A673 (cell line): ENCODE measurements around the gene TFAP2A. TPM values are rescaled to one million over a fixed set of nuclear protein-coding genes. Genes with fewer than 3 reads are reported as not detected.

Experiments
- BruUV-seq: library from RNA; stranded (reverse); fragments of 400-500 nt; replicated peaks from 2 replicates; lab custom pipeline; 2021; lab: Mats Ljungman, UMichigan
- CTCF ChIA-PET: fragments of 300-600 bp; sonication (Branson Sonifier 250); formaldehyde crosslinking; loops from one replicate; lab custom pipeline; 2022; ENCODE audit warnings: antibody characterized with exemption; lab: Charles Lee
- POLR2A ChIA-PET: fragments of 300-600 bp; sonication (Branson Sonifier 250); formaldehyde crosslinking; loops from one replicate; lab custom pipeline; 2022; ENCODE audit warnings: antibody characterized with exemption; ENCODE audit not compliant: low non-redundant PET; lab: Charles Lee
- DNase-seq: peaks from one replicate; pipeline ENCODE4 v3.0.0-alpha.2; 2015; ENCODE audit warnings: low spot score
- H3K27ac ChIP-seq: fragments of 200-600 bp; sonication (generic); 2 replicates; pipeline ENCODE4 v1.5.1; 2016; ENCODE audit warnings: mixed run types, low read depth, mild to moderate bottlenecking, mixed read lengths, antibody characterized with exemption, low read length; ENCODE audit not compliant: poor library complexity, severe bottlenecking
- H3K27me3 ChIP-seq: fragments of 200-600 bp; sonication (generic); replicated peaks from 2 replicates; pipeline ENCODE4 v1.6.1; 2017; ENCODE audit warnings: mixed run types, low read depth, mild to moderate bottlenecking, mixed read lengths, antibody characterized with exemption, low read length; ENCODE audit not compliant: insufficient read depth, poor library complexity
- H3K36me3 ChIP-seq: fragments of 200-600 bp; sonication (generic); 2 replicates; pipeline ENCODE4 v1.6.1; 2016; ENCODE audit warnings: mixed run types, mild to moderate bottlenecking, mixed read lengths, antibody characterized with exemption, low read length; ENCODE audit not compliant: insufficient read depth, poor library complexity, severe bottlenecking
- H3K4me1 ChIP-seq: fragments of 200-600 bp; sonication (generic); 2 replicates; pipeline ENCODE4 v1.6.1; 2017; ENCODE audit warnings: mixed run types, mild to moderate bottlenecking, mixed read lengths, antibody characterized with exemption, low read length; ENCODE audit not compliant: insufficient read depth, poor library complexity, severe bottlenecking
- H3K4me3 ChIP-seq: fragments of 200-600 bp; sonication (generic); 2 replicates; pipeline ENCODE4 v1.5.1; 2016; ENCODE audit warnings: low read depth, mixed run types, mild to moderate bottlenecking, mixed read lengths, low read length; ENCODE audit not compliant: poor library complexity, severe bottlenecking
- H3K9me3 ChIP-seq: fragments of 200-600 bp; sonication (generic); 2 replicates; pipeline ENCODE4 v1.6.1; 2016; ENCODE audit warnings: mixed run types, low read depth, mild to moderate bottlenecking, mixed read lengths, antibody characterized with exemption, low read length; ENCODE audit not compliant: poor library complexity, severe bottlenecking
- CTCF ChIP-seq: fragments of 300-800, 200-600 bp; sonication (generic); conservative IDR thresholded peaks from 2 replicates; pipeline ENCODE4 v1.5.1; 2017; ENCODE audit warnings: low read depth, mild to moderate bottlenecking, antibody characterized with exemption, low read length, moderate library complexity, mixed read lengths
- EZH2 ChIP-seq: fragments of 200-600 bp; sonication (generic); IDR thresholded peaks from 2 replicates; pipeline ENCODE4 v1.6.1; 2017; ENCODE audit warnings: borderline replicate concordance, low read depth, mild to moderate bottlenecking, mixed read lengths, antibody characterized with exemption, low read length; ENCODE audit not compliant: poor library complexity, severe bottlenecking
- intact Hi-C: fragments of 100-400 bp; cut with micrococcal nuclease; formaldehyde crosslinking; loops from one replicate; pipeline ENCODE4 v1.10.0; 2022; ENCODE audit not compliant: unreplicated experiment
- total RNA-seq: library from RNA; stranded (reverse); gene quantifications from 2 replicates; pipeline ENCODE4 v1.2.3, GENCODE V29; 2021

TFAP2A gene
- total RNA-seq, 1 experiment from 2014 or later = 19.3 TPM

DNA sequence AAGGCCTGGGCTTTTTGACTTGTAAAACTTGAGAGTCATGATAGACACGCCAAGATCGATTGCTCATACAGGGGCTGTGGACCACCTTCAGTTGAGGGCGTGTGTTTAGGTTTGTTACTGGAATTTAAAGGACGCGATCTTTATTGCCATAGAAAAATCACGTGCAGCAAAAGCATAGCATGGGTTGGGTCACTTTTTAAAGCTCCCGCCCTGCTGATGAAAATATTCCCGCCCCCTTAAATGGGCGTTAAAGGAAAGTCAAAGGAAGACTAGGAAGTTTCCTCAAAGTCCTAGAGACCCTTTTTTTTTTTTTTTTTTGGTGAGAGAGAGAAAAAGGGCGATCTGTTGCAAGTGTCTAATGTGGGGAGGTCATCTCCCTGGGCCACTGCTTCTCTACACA lies 23.1 kb downstream of the TFAP2A start:
- intact Hi-C loops = no loop called here
- POLR2A ChIA-PET = no interaction called here
- CTCF ChIA-PET = no interaction called here
- no peak for TF ChIP-seq EZH2
- no peak for TF ChIP-seq CTCF
- Histone ChIP-seq H3K9me3 (no peaks in the 10 kb centered on the region), H3K27ac (no peak overlapping the region), H3K36me3 (no peaks in the 10 kb centered on the region), H3K4me1 (peaks cover 29% of the 10 kb centered on the region), H3K4me3 (no peak overlapping the region), H3K27me3 (no peaks in the 10 kb centered on the region)
- no peak for DNase-seq
- BruUV-seq = no TSS peak

DNA sequence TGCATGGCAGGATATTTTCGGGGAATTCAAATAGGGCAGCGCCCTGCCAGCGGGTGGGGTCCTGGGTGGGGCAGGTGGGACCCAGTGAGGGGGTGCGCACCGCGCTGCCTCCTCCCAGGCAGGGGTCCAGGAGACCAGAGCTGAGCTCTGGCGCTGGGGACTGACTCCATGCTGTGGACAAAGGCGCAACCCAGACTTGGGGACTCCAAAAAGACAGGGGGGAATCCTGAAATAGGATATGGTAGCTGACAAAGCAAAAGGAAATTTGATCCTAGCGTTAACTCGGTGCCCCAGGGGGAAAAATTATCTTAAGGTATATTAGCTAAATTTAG lies 23.6 kb downstream of the TFAP2A start:
- POLR2A ChIA-PET = no interaction called here
- H3K27me3 ChIP-seq = no peaks in the 10 kb centered on the region
- intact Hi-C loops = no loop called here
- H3K4me3 ChIP-seq = no peak overlapping the region
- peaks cover 26% of the 10 kb centered on the region for H3K4me1 ChIP-seq
- H3K36me3 ChIP-seq = no peaks in the 10 kb centered on the region
- no TSS peak for BruUV-seq
- H3K9me3 ChIP-seq = no peaks in the 10 kb centered on the region
- CTCF ChIA-PET = no interaction called here
- no peak overlapping the region for H3K27ac ChIP-seq
- no peak for TF ChIP-seq EZH2
- TF ChIP-seq CTCF = no peak
- no peak for DNase-seq

DNA sequence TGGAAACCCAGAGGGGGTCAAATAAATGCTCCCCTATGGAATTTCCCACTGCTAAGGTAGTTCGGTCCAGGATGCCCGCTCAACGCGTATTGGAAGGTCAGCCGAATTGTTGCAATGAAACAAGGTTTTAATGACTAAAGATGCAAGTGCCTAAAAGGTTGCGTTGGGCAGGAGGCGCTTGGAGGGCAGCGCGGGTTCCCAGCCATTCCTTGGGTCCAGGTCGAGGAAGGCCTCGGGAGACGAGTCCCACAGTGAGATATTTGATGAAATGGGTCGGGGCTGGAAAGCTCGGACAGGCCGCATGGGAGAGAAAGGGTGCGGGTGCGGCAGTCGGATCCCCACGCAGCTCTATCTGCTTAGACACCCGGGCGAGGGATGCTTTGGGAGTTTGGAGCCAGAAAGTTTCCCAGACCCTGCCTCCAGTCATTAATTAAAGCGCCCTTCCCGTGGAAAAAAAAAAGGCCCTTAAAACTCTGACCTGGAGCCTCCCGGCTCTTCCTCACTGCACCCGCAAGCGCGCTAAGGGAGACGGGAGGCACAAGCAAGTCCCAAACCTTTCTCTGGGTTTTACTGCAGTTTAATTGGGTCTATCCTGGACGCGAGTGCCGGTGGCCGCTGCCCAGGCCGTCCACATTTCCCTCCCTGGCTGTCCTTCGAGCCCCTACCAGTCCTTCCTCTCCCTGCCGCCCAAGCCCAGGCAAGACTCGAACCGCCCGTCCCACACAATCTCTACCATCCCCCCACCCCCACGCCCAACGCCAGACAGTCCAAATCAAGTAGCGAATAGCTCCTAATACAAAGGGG lies 24.2 kb downstream of the TFAP2A start:
- intact Hi-C loops = no loop called here
- Histone ChIP-seq H3K4me3 (no peak overlapping the region), H3K27me3 (no peaks in the 10 kb centered on the region), H3K9me3 (no peaks in the 10 kb centered on the region), H3K4me1 (peaks cover 21% of the 10 kb centered on the region), H3K36me3 (no peaks in the 10 kb centered on the region), H3K27ac (no peak overlapping the region)
- CTCF ChIA-PET = no interaction called here
- POLR2A ChIA-PET = no interaction called here
- TF ChIP-seq CTCF (no peak), EZH2 (no peak)
- no TSS peak for BruUV-seq
- no peak for DNase-seq
